Muscle of back (tissue), 13 donors: ENCODE results near the gene CHD8. TPM values are rescaled to one million over a fixed set of nuclear protein-coding genes. Genes with fewer than 3 reads are reported as not detected.
A peak's percentile ranks its signal among the peaks of the same experiment; 100 is the strongest.

Experiments used
- DNase-seq, 3 donors: peaks; one replicate each; pipeline versions ENCODE4 v3.0.0 to v3.0.0-alpha.2; 2013
- long read RNA-seq, 9 donors: transcript quantifications; one replicate each; lab custom pipeline, GENCODE V29; 2026
- polyA plus RNA-seq, 10 donors: library from polyadenylated mRNA; unstranded; fragments of 120-200 nt; gene quantifications; one replicate each; pipeline ENCODE4 v1.2.1, GENCODE V29; 2013; ENCODE audit not compliant: insufficient read length in 10 of 10

Gene CHD8, protein sequence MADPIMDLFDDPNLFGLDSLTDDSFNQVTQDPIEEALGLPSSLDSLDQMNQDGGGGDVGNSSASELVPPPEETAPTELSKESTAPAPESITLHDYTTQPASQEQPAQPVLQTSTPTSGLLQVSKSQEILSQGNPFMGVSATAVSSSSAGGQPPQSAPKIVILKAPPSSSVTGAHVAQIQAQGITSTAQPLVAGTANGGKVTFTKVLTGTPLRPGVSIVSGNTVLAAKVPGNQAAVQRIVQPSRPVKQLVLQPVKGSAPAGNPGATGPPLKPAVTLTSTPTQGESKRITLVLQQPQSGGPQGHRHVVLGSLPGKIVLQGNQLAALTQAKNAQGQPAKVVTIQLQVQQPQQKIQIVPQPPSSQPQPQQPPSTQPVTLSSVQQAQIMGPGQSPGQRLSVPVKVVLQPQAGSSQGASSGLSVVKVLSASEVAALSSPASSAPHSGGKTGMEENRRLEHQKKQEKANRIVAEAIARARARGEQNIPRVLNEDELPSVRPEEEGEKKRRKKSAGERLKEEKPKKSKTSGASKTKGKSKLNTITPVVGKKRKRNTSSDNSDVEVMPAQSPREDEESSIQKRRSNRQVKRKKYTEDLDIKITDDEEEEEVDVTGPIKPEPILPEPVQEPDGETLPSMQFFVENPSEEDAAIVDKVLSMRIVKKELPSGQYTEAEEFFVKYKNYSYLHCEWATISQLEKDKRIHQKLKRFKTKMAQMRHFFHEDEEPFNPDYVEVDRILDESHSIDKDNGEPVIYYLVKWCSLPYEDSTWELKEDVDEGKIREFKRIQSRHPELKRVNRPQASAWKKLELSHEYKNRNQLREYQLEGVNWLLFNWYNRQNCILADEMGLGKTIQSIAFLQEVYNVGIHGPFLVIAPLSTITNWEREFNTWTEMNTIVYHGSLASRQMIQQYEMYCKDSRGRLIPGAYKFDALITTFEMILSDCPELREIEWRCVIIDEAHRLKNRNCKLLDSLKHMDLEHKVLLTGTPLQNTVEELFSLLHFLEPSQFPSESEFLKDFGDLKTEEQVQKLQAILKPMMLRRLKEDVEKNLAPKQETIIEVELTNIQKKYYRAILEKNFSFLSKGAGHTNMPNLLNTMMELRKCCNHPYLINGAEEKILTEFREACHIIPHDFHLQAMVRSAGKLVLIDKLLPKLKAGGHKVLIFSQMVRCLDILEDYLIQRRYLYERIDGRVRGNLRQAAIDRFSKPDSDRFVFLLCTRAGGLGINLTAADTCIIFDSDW (N-terminal part only)
- polyA plus RNA-seq: 10 to 100 TPM; 34.8 to 47.0 (median 39.2) TPM
- long read RNA-seq, donor 1, transcript CHD8-214 (1 exons, 1,146 nt): major isoform, 5 of 6 reads
- long read RNA-seq, donor 1, partial matches to known transcripts: 0 of 6 reads
- long read RNA-seq, donor 1, other reads (novel, unspliced or antisense): 0 of 6 reads
- long read RNA-seq, donor 2, partial matches to known transcripts: 0 of 3 reads
- long read RNA-seq, donor 2, other reads (novel, unspliced or antisense): 0 of 3 reads
- long read RNA-seq, donor 3, partial matches to known transcripts: 0 of 1 reads
- long read RNA-seq, donor 3, other reads (novel, unspliced or antisense): 0 of 1 reads
- long read RNA-seq, donor 4, partial matches to known transcripts: 0 of 3 reads
- long read RNA-seq, donor 4, other reads (novel, unspliced or antisense): 0 of 3 reads
- long read RNA-seq, donor 5, transcript CHD8-214 (1 exons, 1,146 nt): major isoform, 5 of 5 reads
- long read RNA-seq, donor 5, partial matches to known transcripts: 0 of 5 reads
- long read RNA-seq, donor 5, other reads (novel, unspliced or antisense): 0 of 5 reads
- long read RNA-seq, donor 6, transcript CHD8-214 (1 exons, 1,146 nt): major isoform, 8 of 8 reads
- long read RNA-seq, donor 6, partial matches to known transcripts: 0 of 8 reads
- long read RNA-seq, donor 6, other reads (novel, unspliced or antisense): 0 of 8 reads
- long read RNA-seq, donor 7, full-length matches to known transcripts: 11 of 11 reads
- long read RNA-seq, donor 7, partial matches to known transcripts: 0 of 11 reads
- long read RNA-seq, donor 7, other reads (novel, unspliced or antisense): 0 of 11 reads
- long read RNA-seq, donor 8, transcript CHD8-214 (1 exons, 1,146 nt): major isoform, 10 of 16 reads
- long read RNA-seq, donor 8, partial matches to known transcripts: 6 of 16 reads
- long read RNA-seq, donor 8, other reads (novel, unspliced or antisense): 0 of 16 reads
- long read RNA-seq, donor 9, partial matches to known transcripts: 0 of 2 reads
- long read RNA-seq, donor 9, other reads (novel, unspliced or antisense): 0 of 2 reads

DNA sequence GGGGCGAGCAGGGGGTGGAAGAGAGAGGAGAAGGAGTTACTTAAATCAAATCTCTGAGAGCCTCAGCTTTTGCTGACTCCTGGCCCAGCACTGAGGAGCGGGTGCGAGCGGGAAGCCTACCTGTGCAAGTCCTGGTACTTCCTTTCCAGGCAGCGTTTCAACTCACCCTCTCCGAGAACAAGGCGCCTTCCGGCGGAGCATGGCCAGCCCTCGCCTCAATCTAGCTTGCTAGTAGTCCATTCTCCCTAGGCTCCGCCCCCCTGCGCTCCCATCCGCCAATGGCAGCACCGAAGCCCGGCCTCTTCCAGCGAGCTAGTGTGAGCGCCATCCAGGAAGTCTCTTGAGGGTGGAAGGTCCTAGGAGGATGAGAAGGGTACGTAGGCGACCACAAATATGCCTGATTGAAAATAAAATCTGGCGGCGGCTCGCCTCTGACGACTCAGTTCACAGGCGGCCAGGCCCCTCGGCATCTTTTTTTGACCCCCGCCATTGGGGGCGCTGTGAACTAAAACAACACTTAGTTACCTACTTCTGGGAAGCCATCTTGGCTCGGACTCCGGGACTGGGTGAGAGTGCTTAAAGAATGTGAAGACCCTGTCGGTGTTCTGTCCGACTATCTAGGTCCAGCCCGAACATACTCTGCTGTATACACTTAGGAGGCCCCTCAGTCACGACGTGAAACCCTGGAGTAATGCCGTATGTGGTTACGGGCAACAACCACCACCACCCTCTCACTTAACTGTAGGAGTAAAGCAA is at the start of gene CHD8:
Gene CHD8, minus strand, starts transcription at position 212 of the 756 bp plus-strand sequence. CDS start 24,480 bp downstream, outside the sequence.
- peak; percentile 99 to 100 (median 100) for DNase-seq

DNA sequence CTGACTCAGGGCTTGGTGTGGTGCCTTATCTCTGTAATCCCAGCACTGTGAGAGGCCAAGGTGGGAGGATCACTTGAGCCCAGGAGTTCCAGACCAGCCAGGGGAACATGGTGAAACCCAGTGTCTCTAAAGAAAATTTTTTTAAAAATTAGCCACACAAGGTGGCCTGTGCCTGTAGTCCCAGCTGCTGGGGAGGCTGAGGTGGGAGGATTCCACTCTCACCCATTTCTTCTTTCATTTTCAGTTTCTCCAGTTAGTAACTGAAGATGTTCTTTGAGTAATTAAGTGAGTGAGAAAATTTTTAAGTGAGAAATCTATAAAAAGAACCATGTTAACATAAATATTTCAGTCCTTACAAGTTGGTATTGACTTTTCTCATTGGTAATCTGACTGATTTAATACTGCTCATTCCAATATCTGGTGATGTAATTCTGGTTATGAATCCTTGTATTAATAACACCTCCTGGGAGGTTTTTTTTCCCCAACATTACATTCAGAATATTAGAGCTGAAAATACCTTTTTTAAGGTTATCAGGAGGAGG is 49.2 kb upstream of the CHD8 start:
- no peak for DNase-seq

DNA sequence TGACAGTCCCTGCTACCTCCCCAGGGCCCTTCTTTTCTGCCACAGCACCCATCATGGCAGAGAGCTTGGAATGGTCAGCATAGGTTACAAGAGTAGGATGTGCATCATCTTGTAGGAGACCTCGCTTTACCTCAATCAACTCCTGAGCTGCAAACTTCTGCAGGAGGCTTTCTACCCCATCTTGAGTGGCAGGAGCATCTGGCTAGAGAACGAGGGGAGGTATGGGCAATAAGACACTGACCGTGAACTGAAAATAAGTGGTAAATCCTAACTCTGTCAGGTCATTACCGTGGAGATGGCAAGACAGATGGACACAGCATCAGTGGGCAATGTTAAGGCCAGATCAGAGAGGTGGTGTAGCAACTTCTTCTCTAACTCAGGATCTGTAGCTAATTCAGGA is 47.5 kb upstream of the CHD8 start:
- no peak for DNase-seq

DNA sequence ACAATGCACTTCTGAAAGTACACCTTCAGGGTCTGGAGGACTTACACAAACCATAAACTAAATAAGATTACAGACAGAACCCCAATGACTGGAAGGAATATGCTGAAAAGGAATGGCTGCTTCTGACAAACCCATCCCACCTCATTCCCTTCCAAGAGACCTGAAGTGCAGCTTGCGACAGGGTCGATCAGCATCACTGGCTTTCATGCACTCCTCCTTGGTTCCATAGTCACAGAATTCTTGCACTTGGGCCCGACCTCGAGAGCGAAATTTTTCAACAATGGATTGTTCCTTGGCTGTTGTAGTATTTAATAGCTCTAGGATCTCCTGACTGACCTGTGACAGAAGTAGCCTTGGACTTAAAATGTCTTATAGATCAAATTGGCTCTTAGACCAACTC is 45.6 kb upstream of the CHD8 start:
- DNase-seq: no peak

DNA sequence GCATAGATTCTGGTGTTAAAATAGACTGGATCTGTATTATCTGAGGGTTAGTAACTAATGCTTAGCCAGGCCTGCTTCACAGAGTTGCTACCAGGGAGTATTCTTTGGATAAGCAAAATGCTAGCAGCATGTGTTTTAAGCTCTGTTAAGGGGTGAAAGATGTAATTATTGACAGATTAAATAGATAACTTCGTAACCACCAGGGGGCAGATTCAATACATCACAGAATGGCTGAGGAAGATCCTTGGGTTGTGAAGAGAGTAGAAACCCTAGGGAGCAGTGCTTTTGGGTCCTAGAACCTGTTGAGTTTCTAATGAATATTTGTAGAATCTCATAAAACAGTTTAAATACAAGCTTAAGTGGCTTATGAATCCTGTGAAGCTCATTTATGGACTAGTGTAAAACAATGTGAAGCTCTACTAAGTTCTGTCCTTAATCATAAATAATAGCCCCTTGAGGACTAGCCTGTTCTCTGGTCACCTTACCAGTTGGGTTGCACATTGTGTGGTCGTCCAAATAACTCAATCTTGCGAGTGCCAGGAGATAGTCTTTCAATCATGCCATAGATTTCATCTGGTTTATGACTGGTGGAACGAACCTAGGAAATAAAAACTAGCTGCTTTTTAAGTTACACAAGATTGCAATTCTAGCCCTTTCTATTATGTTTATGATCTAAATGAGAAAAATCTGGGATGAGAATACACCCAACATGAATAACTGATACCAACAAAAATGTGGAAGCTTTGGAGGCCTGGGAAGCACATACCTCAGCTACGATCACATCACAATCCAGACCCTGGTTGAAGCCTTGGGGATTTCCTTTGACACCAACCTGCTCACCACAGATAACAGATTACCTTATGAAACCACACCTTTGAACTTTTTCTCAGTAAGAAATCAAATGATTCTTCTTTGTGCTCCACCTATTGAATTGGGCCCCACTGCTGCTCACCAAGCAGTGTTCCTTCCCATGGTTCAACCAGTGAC is 42.9 kb upstream of the CHD8 start:
- DNase-seq: peak; percentile 17 to 64 (median 51)

DNA sequence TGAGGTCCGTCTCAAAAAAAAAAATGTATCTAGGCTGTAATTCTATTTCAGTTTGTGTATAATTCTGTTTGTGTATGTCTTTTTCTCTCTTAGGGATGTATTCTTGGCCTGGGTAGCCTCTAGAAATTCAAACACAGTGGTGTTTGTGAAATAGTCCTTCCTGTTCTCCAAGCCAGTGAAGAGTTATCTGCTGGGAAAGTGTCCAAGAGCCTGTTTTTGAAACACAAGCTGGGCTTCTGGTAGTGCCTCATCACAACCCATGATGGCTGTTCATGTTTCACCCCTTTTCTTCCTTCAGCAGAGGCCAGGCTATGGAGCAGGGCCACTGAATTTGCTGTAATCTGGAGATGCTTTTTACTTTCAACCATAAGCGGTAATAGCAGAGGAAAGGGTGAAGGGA is 40.5 kb upstream of the CHD8 start:
- no peak for DNase-seq

DNA sequence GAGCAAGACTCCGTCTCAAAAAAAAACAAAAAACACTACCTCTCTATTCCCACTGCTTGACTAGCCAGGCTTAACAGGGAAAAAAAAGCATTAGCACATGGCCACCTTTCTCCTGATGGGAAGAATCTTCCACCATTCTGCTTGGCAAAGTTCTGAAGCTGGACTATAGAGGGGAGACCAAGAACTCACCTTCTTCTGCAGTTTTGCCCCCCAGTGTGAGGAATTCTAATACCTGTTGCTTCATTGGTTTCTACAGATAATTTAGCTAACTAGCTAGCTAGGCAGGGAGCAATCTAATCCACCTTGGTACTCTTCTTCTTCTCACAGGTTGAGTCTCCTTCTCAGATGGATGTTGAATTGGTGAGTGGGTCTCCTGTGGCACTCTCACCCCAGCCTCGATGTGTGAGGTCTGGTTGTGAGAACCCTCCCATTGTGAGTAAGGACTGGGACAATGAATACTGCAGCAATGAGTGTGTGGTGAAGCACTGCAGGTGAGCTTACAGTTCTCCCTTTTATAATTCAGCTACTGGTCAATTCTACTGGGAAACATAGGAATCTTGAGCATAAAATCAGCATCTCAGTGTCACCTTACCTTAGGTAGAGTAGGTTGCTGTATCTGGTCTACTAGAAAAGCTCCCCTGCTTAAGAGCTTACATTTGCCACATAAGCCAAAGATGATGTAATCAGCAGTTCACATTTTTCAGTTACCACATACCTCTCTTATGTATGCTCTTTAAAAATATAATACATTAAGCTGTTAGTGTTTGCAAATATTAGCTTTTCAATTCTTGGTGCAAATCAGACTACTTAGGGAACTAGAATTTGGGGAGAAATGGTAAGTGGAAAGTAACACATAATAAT is 39.2 kb upstream of the CHD8 start:
- no peak for DNase-seq

DNA sequence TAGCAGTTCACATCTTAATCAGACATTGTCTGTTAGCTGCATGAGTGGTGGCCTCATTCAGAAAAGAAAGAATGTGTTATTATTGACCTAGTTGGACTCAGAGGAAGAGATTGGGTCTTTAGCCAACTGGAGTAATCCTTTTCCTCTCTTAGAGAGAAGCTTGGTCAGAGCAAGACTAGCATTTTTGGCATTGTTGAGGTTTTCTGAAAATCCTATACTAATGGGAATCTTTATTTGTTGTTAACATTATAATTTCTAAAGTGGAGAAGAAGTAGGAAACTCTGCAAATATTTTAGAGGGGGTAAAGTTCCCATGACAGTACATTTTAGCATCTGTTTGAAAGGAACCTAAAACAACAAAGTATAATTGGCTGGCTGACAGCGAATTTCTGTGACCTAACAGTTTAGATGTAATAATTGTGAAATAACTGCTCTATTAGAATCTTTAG is 30.7 kb upstream of the CHD8 start:
- peak in 1 of 3 donors; percentile 25 for DNase-seq

DNA sequence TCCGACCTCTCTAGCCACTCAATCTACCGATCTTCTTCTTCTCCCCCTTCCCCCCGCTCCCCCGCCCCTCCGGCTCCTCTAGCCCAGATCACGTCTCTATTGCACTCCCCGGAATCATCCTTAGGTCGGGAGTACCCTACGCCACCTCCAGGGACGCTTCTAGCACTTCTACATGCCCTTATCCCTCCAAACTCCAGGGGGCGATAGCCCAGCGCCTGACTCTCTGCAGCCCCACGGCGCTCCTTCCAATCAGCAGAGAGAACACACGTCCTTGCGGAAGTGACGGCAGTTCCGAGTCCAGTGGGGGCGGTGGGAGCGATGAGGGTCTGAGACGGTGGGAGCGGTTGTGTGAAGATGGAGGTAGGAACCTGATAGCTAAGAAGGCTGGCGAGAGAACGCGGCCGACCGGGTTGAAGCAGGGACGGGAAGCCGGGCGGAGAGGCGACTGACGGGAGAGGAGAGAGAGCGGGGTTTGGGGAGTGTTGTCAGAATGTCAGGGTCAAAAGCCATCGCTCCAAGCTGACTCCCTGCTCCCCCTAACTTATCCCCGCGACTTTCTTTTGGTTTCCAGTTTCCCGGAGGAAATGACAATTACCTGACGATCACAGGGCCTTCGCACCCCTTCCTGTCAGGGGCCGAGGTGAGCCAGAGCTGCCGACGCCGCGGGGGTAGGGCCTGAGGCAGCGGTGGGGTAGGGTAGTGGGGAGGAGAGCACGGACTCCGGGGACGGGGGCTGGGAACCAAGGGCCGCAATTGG is 21.2 kb upstream of the CHD8 start, which contains the start of the genes RAB2B and TOX4:
Gene RAB2B, minus strand, starts transcription at position 35 of the 757 bp plus-strand sequence. CDS start 87 bp downstream, outside the sequence.
Gene TOX4, plus strand, starts transcription at position 271 of the 757 bp plus-strand sequence. Its CDS starts 84 bp downstream, at position 355.
- DNase-seq: peak; percentile 99

DNA sequence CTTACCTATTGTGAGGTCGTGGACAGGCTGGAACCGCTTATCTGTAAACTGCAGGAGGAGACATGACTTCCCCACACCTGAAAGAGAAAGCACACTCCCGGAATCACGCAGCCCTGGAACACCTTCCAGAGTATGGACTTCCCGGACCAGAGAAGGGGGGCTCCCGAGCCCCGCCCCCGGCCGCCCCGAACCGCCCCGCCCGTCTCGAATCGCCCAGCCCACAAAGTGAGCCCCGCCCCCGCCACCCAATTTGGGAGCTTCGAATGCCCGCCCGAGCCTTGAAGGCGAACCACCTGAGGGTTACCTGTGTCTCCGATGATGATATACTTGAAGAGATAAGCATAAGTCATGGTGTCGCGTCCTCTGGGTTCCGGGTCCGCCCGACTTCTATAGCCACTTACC is 20.6 kb upstream of the CHD8 start:
- no peak for DNase-seq

DNA sequence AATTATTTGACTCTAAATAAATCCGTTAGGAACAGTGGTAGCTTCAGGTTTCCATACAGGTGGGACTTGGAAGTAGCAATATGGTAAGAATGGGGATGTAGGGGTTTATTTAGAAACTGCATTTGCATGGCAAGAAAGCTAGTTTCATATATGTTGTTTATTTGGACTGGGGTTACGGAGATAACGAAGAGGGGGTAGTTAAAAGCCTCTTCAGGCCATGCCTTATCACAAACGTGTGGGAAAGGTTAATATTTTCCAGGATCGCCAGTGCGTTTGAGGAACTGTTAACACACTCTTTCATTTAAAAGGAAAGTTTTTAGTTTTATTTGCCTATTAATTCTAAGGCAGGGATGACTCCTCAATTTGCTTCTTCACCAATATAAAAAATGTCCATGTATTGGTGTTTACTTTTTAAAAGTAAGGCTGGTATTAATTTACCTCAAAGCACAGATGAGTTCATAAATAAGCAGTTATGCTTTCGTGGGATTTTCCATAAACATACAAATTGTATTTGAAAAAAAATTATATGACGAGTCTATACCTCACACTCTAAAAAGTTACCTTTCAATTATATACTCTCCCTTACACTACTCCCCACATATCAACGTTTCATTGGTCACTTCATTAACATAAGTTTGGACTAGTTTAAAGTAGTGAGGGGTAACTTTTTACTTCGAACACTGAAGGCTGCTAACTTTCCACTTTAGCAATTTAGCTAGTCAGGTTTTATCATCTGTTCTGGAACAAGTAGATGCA is 20.0 kb upstream of the CHD8 start:
- DNase-seq: no peak

DNA sequence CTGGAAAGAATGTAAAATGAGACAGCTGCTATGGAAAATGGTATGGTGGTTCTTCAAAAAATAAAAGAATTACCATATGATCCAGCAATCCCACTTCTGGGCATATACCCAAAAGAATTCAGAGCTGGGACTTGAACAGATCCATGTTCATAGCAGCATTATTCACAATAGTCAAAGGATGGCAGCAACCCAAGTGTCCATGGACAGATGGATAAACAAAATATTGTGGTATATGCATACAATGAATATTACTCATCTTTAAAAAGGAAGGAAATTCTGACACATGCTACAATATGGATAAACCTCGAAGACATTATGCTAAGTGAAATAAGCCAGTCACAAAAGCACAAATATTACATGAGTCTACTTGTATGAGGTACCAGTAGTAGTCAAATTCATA is 11.7 kb upstream of the CHD8 start:
- peak in 2 of 3 donors; percentile 19 to 89 for DNase-seq

DNA sequence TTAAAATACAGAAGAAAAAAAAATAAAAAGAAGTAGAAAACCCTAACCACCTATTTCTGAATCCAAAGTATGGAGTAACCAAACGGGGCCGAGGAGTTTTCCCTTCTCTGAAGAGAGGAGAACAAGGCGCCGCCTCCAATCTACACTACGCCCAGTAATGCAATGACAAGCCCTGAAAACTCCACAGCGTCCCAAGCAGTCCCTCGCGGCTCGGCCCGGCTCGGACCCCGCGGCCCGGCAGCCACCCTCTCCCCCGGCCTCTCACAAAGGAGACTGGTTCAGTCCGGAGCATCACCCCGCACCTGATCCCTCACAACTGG is 371 bp downstream of the CHD8 start:
- DNase-seq: no peak

DNA sequence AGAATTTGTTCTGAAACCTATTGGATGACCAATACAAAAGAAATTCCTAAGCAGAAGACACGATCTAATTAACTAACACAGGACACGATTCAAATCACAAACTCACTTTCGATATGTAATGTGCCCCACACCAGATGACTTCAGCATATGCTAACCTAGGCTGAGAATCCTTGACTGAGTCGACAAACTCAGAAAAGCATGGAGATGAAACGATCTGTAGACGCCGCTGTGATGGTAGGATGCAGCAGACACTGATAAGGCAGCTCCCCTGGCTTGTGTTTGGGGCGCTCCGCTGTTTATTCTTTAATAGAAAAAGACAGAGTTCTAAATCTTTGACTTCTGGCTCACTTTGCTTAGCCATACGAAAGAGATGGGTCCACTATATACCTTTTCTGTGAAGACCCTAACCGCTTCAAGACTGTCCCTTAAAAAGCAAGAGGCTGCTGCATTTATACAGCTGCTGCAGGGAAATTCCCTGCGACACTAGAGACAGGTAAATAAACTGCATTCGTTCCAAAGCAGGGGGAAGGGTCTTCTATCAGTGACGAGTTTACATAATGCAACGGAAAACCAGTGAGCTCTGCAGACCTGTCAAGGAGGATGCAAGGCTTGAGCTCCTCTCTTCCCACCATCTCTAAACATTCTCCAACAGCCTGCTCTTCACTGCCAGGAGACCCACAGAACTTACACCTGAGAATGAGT is 929 bp downstream of the CHD8 start:
- DNase-seq: no peak
